ENCODE data around the gene ZNF324B. TPM values are rescaled to one million over a fixed set of nuclear protein-coding genes. Genes with fewer than 3 reads are reported as not detected.
A peak's percentile ranks its signal among the peaks of the same experiment; 100 is the strongest.

Gene ZNF324B
- total and polyA plus RNA-seq, 2 of the 4 experiments (the other 2 are of a cell fraction): 3.5 to 4.1 TPM

- no peaks in the 10 kb centered on the region for H3K27me3 ChIP-seq (ENCODE audit: control insufficient read depth, insufficient read depth, low read length)
- peak within 1 kb of the TSS; percentile 91 for H4K91ac ChIP-seq (ENCODE audit: insufficient read depth, low read depth, low read length)
- peak within 1 kb of the TSS; percentile 90 for H3K4ac ChIP-seq (ENCODE audit: low read depth, low read length)
- H2BK120ac ChIP-seq (ENCODE audit: low read depth, low read length): peak within 1 kb of the TSS; percentile 71
- intact Hi-C loops (cut with micrococcal nuclease): loop anchor here (1.0 kb wide), 1 partner anchor 9 kb away; the partner anchor contains the start of gene ZNF324
- H3K27ac ChIP-seq (ENCODE audit: insufficient read depth, low read length): peak within 1 kb of the TSS; percentile 88
- H2AFZ ChIP-seq (replicated peaks; ENCODE audit: low read length, poor library complexity): peak within 1 kb of the TSS; percentile 99
- H4K5ac ChIP-seq (ENCODE audit: low read depth, low read length): peak within 1 kb of the TSS; percentile 85
- peak within 1 kb of the TSS; percentile 95 to 97 for H4K8ac ChIP-seq (ENCODE audit: low read depth in 2 of 2, low read length in 2 of 2)
- H3K4me1 ChIP-seq (ENCODE audit: control insufficient read depth, insufficient read depth, low read length): peaks cover 19% of the 10 kb centered on the region
- CTCF ChIA-PET: no interaction called here
- peak within 1 kb of the TSS; percentile 87 for H3K4me2 ChIP-seq (ENCODE audit: low read depth, low read length)
- peak within 1 kb of the TSS; percentile 60 for H3K14ac ChIP-seq (replicated peaks; ENCODE audit: low read depth, low read length)
- in situ Hi-C loops (cut with MboI; ENCODE audit: low sequenced_read_pairs): no loop called here
- H2AK5ac ChIP-seq (ENCODE audit: low read depth, low read length): peak within 1 kb of the TSS; percentile 80
- 0% methylated on average over 39 of the region's 64 CpGs; no CpG with 5 or more reads in 1 of the 2 experiments for WGBS, 2 experiments (ENCODE audit: extremely low coverage in 2 of 2, insufficient read length in 1 of 2)
- H2BK20ac ChIP-seq (ENCODE audit: low read depth, low read length): 0 out of 2 replicates have a peak within 1 kb of the TSS, but pooled peaks have one; percentile 35
- H3K9me1 ChIP-seq (ENCODE audit: insufficient read depth, low read length): peaks cover 31% of the 10 kb centered on the region
- no peaks in the 10 kb centered on the region for H3K9me3 ChIP-seq (ENCODE audit: control insufficient read depth, insufficient read depth, low read length)
- BruUV-seq (replicated peaks): no TSS peak
- peak within 1 kb of the TSS; percentile 85 for H3K23ac ChIP-seq (ENCODE audit: low read depth, low read length)
- peak; percentile 94 for DNase-seq
- dilution Hi-C loops (cut with HindIII; ENCODE audit: low sequenced_read_pairs, unreplicated experiment): no loop called here
- ATAC-seq (ENCODE audit: low read depth): peak; percentile 90
- peak within 1 kb of the TSS; percentile 87 for H3K9ac ChIP-seq (ENCODE audit: low read depth, low read length)
- H3K4me3 ChIP-seq (ENCODE audit: insufficient read depth, low read depth, low read length): peak within 1 kb of the TSS; percentile 57
- H3K79me1 ChIP-seq (ENCODE audit: low read depth in 1 of 2, low read length in 2 of 2): peaks cover 6 to 42% of the 10 kb centered on the region in 2 experiments; a peak in 3 of 4 replicates
- peak within 1 kb of the TSS; percentile 83 for H3K56ac ChIP-seq (ENCODE audit: extremely low read depth, insufficient read depth, low read length)
- H3K18ac ChIP-seq (ENCODE audit: low read depth, low read length): peak within 1 kb of the TSS; percentile 28; the same call in 1 of the 2 replicates
- peak within 1 kb of the TSS; percentile 67; the same call in 1 of the 3 replicates for H2BK15ac ChIP-seq (ENCODE audit: low read depth, low read length)
- peaks cover 22% of the 10 kb centered on the region for H3K36me3 ChIP-seq (ENCODE audit: control insufficient read depth, insufficient read depth, low read length)
- peak within 1 kb of the TSS; percentile 77 for H2BK5ac ChIP-seq (ENCODE audit: low read depth, low read length, poor library complexity, severe bottlenecking)
- peaks cover 17% of the 10 kb centered on the region; the same call in 1 of the 2 replicates for H4K20me1 ChIP-seq (ENCODE audit: insufficient read depth, low read length)
- POLR2A ChIA-PET (ENCODE audit: unreplicated experiment): interaction anchor here (0.5 kb wide), 1 partner anchor 8 kb away, joined by 3 read pairs; no protein-coding TSS in a partner anchor
- H2AK9ac ChIP-seq (replicated peaks; ENCODE audit: low read depth, low read length, poor library complexity): peak within 1 kb of the TSS; percentile 92
- TF ChIP-seq MXI1 (IDR thresholded peaks at IDR 0.05; ENCODE audit: borderline replicate concordance, low read depth, low read length) (peak; percentile 78), FOS (IDR thresholded peaks at IDR 0.05; ENCODE audit: low read depth, low read length) (0 out of 2 replicates have a peak, but pooled peaks have one; percentile 2), RFX5 (IDR thresholded peaks at IDR 0.05; ENCODE audit: low read depth, low read length) (no peak), ELK1 (IDR thresholded peaks at IDR 0.05; ENCODE audit: borderline replicate concordance, low read depth, low read length) (no peak), MAFK (IDR thresholded peaks at IDR 0.05; ENCODE audit: low read depth, low read length) (no peak), RAD21 (IDR thresholded peaks at IDR 0.05; ENCODE audit: low read length) (no peak), BHLHE40 (IDR thresholded peaks at IDR 0.05; ENCODE audit: low read depth, low read length) (no peak), CHD1 (IDR thresholded peaks at IDR 0.05; ENCODE audit: low read depth, low read length) (no peak), RCOR1 (IDR thresholded peaks at IDR 0.05; ENCODE audit: insufficient replicate concordance, low read length) (no peak), NFE2L2 (IDR thresholded peaks at IDR 0.05; ENCODE audit: low read depth, low read length) (no peak), USF2 (IDR thresholded peaks at IDR 0.05; ENCODE audit: low read depth, low read length) (peak; percentile 26; the same call in 1 of the 2 replicates), CTCF (conservative IDR thresholded peaks at IDR 0.05; ENCODE audit: low read depth, low read length) (no peak), CEBPB (IDR thresholded peaks at IDR 0.05; ENCODE audit: low read depth, low read length) (no peak)
Observed at GRCh38 chr19:58475714-58476497, 24.5 kb downstream of the ZNF324B start, which contains the start of gene ZNF446. TSS of gene ZNF446 (plus strand) at chr19:58476352. CDS start at chr19:58477219, 867 bp downstream.
